Esophagus (tissue), 2 donors: ENCODE data around the gene SDF4. TPM values are rescaled to one million over a fixed set of nuclear protein-coding genes. Genes with fewer than 3 reads are reported as not detected.

ENCODE experiments used
- H3K27ac ChIP-seq, 2 donors: one replicate each; pipeline ENCODE4 v1.5.1; 2013; ENCODE audit warnings: low read depth in 2 of 2, mild to moderate bottlenecking in 2 of 2, inconsistent platforms in 1 of 2, low read length in 1 of 2, moderate library complexity in 1 of 2
- H3K27me3 ChIP-seq, 2 donors: one replicate each; pipeline ENCODE4 v1.6.1; 2013; ENCODE audit warnings: low read length in 2 of 2, control low read depth in 1 of 2, mild to moderate bottlenecking in 1 of 2; ENCODE audit not compliant: insufficient read depth in 2 of 2, control insufficient read depth in 1 of 2
- H3K36me3 ChIP-seq, 2 donors: one replicate each; pipeline ENCODE4 v1.6.1; 2013; ENCODE audit warnings: low read length in 1 of 2; ENCODE audit not compliant: control insufficient read depth in 2 of 2, insufficient read depth in 2 of 2
- H3K4me1 ChIP-seq, 2 donors: one replicate each; pipeline ENCODE4 v1.6.1; 2013; ENCODE audit warnings: low read length in 1 of 2; ENCODE audit not compliant: control insufficient read depth in 2 of 2, insufficient read depth in 2 of 2
- H3K4me3 ChIP-seq, 2 donors: one replicate each; pipeline ENCODE4 v1.5.1; 2013; ENCODE audit warnings: low read length in 2 of 2, mild to moderate bottlenecking in 2 of 2, low read depth in 1 of 2, moderate library complexity in 1 of 2
- H3K9me3 ChIP-seq, 2 donors: one replicate each; pipeline ENCODE4 v1.6.1; 2013; ENCODE audit warnings: mild to moderate bottlenecking in 2 of 2, low read depth in 1 of 2, low read length in 1 of 2, moderate library complexity in 1 of 2; ENCODE audit not compliant: control insufficient read depth in 2 of 2, insufficient read depth in 1 of 2
- WGBS, 2 donors: extraction: QIAGEN DNeasy Blood & Tissue Kit; methylation state at CpG; one replicate each; pipeline ENCODE4 v1.1.7; 2013; 5-methylcytosine and 5-hydroxymethylcytosine counted together
- polyA plus RNA-seq, 2 donors: library from polyadenylated mRNA; stranded (reverse); fragments of 200-250 nt; gene quantifications; one replicate each; pipeline ENCODE4 v1.2.3, GENCODE V29; 2013
- donor health status: healthy with polysubstance abuse.
- donor health status: Bipolar disorder and iron deficiency.

SDF4 gene
- polyA plus RNA-seq, 2 donors: 43.9 to 68.0 TPM

DNA sequence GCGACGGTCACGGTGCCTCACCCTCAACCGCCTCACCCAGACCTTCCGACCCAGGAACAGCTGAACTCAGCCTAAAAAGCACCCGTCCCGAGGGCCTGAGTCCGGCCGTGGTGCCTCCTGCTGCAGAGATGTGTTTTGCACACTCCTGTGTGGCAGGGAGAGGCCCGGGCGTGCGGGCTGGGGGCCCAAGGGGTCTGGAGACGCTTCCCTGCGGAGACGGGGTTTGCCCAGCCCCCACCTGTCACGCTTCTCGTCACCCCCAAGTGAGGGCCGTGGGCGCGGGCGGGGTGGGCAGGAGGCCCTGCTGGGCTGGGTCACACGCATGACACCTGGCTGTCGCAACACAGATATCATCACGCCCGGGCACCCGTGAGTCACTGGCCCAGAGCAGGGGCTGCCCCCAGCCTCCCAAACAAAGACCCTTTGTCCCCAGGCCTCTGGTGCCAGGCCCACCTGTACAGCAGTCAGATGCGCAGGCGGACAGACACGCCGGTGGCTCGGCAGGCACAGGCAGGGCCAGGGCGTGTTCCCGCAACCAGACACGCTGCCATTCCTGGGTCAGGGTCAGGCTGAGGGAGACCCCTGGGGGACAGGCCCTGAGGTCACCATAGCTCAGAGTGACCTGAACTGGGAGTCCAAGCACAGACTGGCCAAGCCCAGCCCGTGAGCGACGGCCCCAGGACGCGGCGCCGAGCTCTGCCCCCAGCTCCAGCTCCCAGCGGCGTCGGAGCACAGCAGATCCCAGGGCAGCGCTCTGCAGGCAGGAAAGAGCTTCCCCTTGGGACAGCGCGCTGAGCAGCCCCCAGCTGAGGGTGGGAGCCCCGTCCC lies 6.3 kb upstream of the SDF4 start:
- Histone ChIP-seq H3K4me3 (no peak overlapping the region), H3K36me3 (peaks cover 0 to 2% of the 10 kb centered on the region in 2 donors), H3K9me3 (peaks cover 0 to 5% of the 10 kb centered on the region in 2 donors), H3K27ac (no peak overlapping the region), H3K27me3 (peaks cover 0 to 5% of the 10 kb centered on the region in 2 donors), H3K4me1 (peaks cover 2 to 27% of the 10 kb centered on the region in 2 donors)
- WGBS, 2 donors: 29 to 37% methylated on average over 48 of the region's 48 CpGs

DNA sequence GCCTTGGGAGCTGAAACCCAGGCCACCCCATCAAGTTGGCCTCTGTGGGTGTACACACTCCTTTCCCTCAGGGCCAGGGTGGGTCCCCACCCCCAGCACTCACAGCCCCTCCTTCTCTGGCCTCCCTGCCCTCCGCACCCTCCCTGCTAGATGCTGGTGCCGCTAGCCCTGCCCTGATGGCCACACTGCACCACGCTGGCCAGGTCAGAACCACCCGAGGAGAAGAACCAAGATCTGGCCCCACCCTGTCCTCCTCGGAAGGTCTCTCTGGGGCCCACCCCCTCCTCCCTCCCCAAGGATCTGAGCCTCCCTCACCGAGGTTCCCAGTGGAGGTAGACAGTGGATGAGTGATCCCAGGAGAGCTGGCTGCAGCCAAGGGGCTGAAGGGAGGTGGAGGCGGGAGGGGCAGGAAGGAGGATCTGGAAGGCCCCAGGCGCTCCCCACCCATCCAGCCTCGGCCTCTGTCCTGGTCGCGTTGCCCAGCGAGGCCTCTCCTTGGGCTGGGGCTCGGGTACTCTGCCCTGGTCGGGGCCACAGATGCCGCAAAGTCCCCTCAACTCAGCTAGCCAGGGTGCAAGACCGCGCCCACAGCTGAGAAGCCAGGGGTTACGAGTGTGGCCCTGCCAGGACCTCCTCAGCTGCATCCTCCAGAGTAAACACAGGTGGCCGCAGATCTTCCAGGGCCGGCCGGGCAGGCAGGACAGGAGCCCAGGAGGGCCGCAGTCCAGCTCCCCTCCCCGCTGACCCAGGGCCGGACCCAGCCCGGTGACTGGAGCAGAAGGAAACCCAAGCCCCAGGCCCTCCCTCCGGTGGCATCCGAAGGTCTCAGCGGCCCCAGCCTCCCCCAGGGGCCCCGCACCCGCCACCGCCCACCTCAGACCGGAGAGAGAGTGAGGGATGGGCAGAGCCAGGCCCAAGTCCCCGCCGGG lies 5.4 kb upstream of the SDF4 start:
- WGBS, 2 donors: 29 to 30% methylated on average over 29 to 34 of the region's 34 CpGs
- peaks cover 7 to 35% of the 10 kb centered on the region in 2 donors for H3K4me1 ChIP-seq

DNA sequence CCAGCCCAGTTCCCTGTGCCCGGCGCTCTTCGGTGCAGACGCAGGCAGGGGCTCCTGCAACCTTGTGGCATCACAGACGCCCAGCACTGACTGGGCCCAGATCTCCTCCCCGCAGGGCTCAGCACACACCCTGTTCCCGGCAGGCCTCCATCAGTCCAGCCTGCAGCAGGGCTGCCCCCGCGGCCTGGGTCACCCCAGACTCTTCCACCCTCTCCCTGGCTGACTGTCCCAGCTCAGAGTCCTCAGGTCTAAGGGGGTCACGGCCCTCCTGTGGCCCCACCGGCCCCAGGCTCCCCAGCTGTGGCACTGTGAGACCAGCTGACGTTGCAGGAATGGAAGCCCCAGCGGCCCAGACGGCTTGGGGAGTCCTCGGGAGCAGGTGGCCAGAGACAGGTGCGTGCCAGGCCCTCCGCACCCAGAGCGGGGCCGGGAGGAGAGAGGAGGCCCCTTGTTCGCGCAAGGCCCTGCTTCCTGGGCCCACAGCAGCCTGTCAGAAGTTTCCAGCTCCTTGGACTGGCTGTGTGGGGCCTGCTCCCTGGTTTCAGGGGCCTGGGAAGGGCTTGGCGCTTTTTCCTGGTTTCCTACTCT lies 4.5 kb upstream of the SDF4 start:
- 81 to 82% methylated on average over 22 of the region's 22 CpGs for WGBS, 2 donors
- H3K27ac ChIP-seq: no peak overlapping the region
- H3K9me3 ChIP-seq: peaks cover 0 to 2% of the 10 kb centered on the region in 2 donors
- H3K4me3 ChIP-seq: no peak overlapping the region
- peaks cover 0 to 5% of the 10 kb centered on the region in 2 donors for H3K27me3 ChIP-seq
- peaks cover 0 to 2% of the 10 kb centered on the region in 2 donors for H3K36me3 ChIP-seq
- H3K4me1 ChIP-seq: peaks cover 7 to 34% of the 10 kb centered on the region in 2 donors

More for the DNA sequence above, 5.4 kb upstream of the SDF4 start:
- peaks cover 0 to 5% of the 10 kb centered on the region in 2 donors for H3K9me3 ChIP-seq
- no peak overlapping the region for H3K4me3 ChIP-seq
- no peak overlapping the region for H3K27ac ChIP-seq
- H3K36me3 ChIP-seq: peaks cover 0 to 2% of the 10 kb centered on the region in 2 donors
- H3K27me3 ChIP-seq: peaks cover 0 to 5% of the 10 kb centered on the region in 2 donors

DNA sequence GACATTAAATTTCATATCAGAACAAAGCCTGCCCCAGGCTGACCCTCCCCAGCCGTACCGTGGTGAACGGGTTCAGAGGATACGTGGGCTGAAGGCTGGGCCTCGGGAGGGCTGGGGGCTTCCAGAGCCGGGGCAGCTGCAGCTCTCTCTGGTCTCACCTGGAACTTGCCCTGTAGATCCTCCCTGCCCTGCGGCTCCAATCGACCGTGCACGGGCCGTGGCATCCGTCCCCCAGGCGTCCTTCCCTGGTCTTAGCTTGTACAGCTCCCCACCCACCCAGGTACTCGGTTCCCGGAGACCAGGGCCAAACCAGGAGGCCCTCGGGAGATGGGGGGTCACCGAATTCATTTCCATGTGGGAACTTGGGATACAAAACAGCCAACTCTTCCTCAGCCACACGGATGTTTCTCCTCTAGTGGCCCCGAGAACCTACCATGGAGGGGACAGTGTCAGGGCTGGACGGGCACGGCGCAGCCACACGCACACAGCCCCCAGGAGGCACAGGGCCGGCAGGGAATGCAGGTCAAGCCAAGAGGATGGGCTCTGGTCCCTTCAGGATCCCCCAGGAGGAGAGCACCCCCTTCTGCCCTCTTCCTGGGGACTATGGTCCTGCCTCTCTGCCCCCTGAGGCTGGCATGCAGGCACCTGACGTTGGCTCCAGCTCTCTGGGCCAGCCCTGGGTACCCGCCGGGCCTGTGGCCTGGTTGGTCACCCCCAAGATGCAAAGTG lies 3.4 kb upstream of the SDF4 start:
- no peak overlapping the region for H3K27ac ChIP-seq
- H3K4me1 ChIP-seq: peaks cover 4 to 38% of the 10 kb centered on the region in 2 donors
- H3K4me3 ChIP-seq: no peak overlapping the region
- peaks cover 0 to 2% of the 10 kb centered on the region in 2 donors for H3K9me3 ChIP-seq
- peaks cover 0 to 2% of the 10 kb centered on the region in 2 donors for H3K36me3 ChIP-seq
- 83% methylated on average over 27 of the region's 27 CpGs for WGBS, 2 donors
- peaks cover 0 to 5% of the 10 kb centered on the region in 2 donors for H3K27me3 ChIP-seq

- WGBS, 2 donors: 91% methylated on average over 28 of the region's 28 CpGs
- peaks cover 0 to 2% of the 10 kb centered on the region in 2 donors for H3K9me3 ChIP-seq
- H3K4me3 ChIP-seq: no peak overlapping the region
- no peak overlapping the region for H3K27ac ChIP-seq
- peaks cover 4 to 40% of the 10 kb centered on the region in 2 donors for H3K4me1 ChIP-seq
- H3K36me3 ChIP-seq: peaks cover 0 to 5% of the 10 kb centered on the region in 2 donors
- no peaks in the 10 kb centered on the region for H3K27me3 ChIP-seq
Observed at GRCh38 chr1:1234180-1234808, 2.5 kb upstream of the SDF4 start.

GRCh38 chr1:1233567-1233892 lies 1.7 kb upstream of the SDF4 start:
- H3K27me3 ChIP-seq: no peaks in the 10 kb centered on the region
- no peaks in the 10 kb centered on the region for H3K9me3 ChIP-seq
- H3K4me3 ChIP-seq: no peak overlapping the region
- peaks cover under 1 to 9% of the 10 kb centered on the region in 2 donors for H3K36me3 ChIP-seq
- H3K27ac ChIP-seq: no peak overlapping the region
- H3K4me1 ChIP-seq: peaks cover 4 to 38% of the 10 kb centered on the region in 2 donors
- 93 to 94% methylated on average over 15 of the region's 15 CpGs for WGBS, 2 donors

- H3K27me3 ChIP-seq: no peaks in the 10 kb centered on the region
- H3K36me3 ChIP-seq: peaks cover 6 to 14% of the 10 kb centered on the region in 2 donors
- H3K9me3 ChIP-seq: no peaks in the 10 kb centered on the region
- peak overlapping the region in 1 of 2 donors; percentile 42 for H3K27ac ChIP-seq
- peaks cover 4 to 33% of the 10 kb centered on the region in 2 donors for H3K4me1 ChIP-seq
- peak overlapping the region; percentile 35 to 39 for H3K4me3 ChIP-seq
- 83 to 87% methylated on average over 90 to 98 of the region's 98 CpGs for WGBS, 2 donors
Observed at GRCh38 chr1:1232796-1233566, 1.2 kb upstream of the SDF4 start.

DNA sequence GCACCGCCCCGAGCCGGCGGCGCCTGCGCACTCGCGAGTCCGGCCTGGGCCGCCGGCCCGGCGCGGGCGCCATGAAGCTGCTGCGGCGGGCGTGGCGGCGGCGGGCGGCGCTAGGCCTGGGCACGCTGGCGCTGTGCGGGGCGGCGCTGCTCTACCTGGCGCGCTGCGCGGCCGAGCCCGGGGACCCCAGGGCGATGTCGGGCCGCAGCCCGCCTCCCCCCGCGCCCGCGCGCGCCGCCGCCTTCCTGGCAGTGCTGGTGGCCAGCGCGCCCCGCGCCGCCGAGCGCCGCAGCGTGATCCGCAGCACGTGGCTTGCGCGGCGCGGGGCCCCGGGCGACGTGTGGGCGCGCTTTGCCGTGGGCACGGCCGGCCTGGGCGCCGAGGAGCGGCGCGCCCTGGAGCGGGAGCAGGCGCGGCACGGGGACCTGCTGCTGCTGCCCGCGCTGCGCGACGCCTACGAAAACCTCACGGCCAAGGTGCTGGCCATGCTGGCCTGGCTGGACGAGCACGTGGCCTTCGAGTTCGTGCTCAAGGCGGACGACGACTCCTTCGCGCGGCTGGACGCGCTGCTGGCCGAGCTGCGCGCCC lies 501 bp upstream of the SDF4 start, which contains the start of gene B3GALT6:
B3GALT6 (plus strand) TSS at position 30 of the 588 bp plus-strand sequence; CDS start at position 72, 42 bp downstream.
- peaks cover 4 to 31% of the 10 kb centered on the region in 2 donors for H3K4me1 ChIP-seq
- H3K9me3 ChIP-seq: no peaks in the 10 kb centered on the region
- H3K27ac ChIP-seq: peak within 1 kb of the TSS; percentile 89 to 97
- H3K27me3 ChIP-seq: no peaks in the 10 kb centered on the region
- H3K36me3 ChIP-seq: peaks cover 9 to 21% of the 10 kb centered on the region in 2 donors
- WGBS, 2 donors: 8 to 12% methylated on average over 43 to 100 of the region's 100 CpGs
- H3K4me3 ChIP-seq: peak within 1 kb of the TSS; percentile 88 to 91
